ENCODE measurements around the gene KAT6B.

GRCh38 chr10:74975758-74976157 is 149.4 kb downstream of the KAT6B start:
- TF ChIP-seq YY1 (IDR thresholded peaks at IDR 0.05; ENCODE audit: low read depth, low read length) (no peak), SMC3 (IDR thresholded peaks at IDR 0.05; ENCODE audit: borderline replicate concordance, low read length) (no peak; the same call in 1 of the 2 replicates), CBX5 (IDR thresholded peaks at IDR 0.05; ENCODE audit: low read depth) (no peak), POLR2A (IDR thresholded peaks at IDR 0.05; ENCODE audit: low read depth, low read length) (no peak), NR2C1 (IDR thresholded peaks at IDR 0.05) (no peak), BRCA1 (IDR thresholded peaks at IDR 0.05; ENCODE audit: low read depth, low read length) (no peak), RBBP5 (conservative IDR thresholded peaks at IDR 0.05) (no peak), CTCF (IDR thresholded peaks at IDR 0.05 in 2 of 3, conservative IDR thresholded peaks at IDR 0.05 in 1 of 3; ENCODE audit: control insufficient read depth in 2 of 3, extremely low read depth in 1 of 3, insufficient read depth in 1 of 3, low read depth in 3 of 3, low read length in 3 of 3) (peak in 2 of 3 experiments; percentile 15 to 18; a peak in 1 of 6 replicates), NR2F1 (conservative IDR thresholded peaks at IDR 0.05) (no peak), CEBPB (IDR thresholded peaks at IDR 0.05; ENCODE audit: borderline replicate concordance in 1 of 2, low read depth in 2 of 2, low read length in 2 of 2) (no peak)
- TF ChIP-seq, protein P1, sequence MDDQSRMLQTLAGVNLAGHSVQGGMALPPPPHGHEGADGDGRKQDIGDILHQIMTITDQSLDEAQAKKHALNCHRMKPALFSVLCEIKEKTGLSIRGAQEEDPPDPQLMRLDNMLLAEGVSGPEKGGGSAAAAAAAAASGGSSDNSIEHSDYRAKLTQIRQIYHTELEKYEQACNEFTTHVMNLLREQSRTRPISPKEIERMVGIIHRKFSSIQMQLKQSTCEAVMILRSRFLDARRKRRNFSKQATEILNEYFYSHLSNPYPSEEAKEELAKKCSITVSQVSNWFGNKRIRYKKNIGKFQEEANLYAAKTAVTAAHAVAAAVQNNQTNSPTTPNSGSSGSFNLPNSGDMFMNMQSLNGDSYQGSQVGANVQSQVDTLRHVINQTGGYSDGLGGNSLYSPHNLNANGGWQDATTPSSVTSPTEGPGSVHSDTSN (IDR thresholded peaks at IDR 0.05; ENCODE audit: insufficient replicate concordance, low read depth, low read length) = no peak
